GM19193 (cell line): ENCODE data around the gene SPTB.

Source experiments
- POLR2A ChIP-seq: IDR thresholded peaks from 4 replicates; pipeline ENCODE4 v1.6.1; 2011; ENCODE audit not compliant: insufficient read depth, insufficient read length; ENCODE audit errors: extremely low read depth

The SPTB gene

DNA sequence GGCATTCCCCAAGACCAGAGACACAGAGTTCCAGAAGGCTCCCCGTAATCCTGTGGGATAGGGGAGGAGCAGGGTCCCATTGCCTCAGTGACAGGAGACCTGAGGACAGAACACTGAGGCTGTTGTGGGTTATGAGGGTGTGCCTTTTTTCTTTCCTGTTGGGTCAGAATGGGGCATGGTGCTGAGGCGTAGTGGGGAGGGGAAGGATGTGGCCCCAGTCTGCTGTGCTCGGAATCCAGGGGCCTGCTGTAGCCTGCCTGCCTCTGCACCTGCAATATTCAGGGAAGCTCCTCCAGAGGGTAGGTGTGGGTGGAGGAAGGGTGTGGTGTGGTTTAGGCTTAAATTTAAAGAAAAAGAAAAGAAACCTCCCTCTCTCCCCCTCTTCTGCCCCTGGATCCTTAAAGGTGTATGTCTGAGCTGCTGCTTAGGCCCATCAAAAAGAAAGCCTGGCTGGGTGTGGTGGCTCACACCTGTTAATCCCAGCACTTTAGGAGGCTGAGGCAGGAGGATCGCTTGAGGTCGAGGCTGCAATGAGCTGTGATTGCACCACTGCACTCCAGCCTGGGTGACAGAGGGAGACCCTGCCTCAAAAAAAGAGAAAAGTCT lies 156.8 kb downstream of the SPTB start:
- no peak for TF ChIP-seq POLR2A

DNA sequence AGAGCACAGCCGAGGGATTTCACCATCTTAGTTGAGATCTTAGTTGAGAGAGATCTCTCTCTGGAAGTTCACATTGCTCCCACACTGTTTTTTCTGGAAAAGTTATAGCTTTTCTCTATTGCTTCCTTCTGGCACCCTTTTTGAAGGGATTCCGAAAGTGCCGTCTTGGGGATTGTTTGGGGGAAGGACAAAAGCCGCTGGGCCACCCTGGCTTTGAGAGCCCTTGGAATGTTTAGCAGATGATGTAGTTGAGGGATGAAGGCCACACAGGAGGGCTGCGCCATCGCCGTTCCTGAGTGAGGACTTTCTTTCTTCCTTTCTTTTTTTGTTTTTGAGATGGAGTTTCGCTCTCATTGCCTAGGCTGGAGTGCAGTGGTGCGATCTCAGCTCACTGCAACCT lies 157.8 kb downstream of the SPTB start:
- TF ChIP-seq POLR2A = no peak

DNA sequence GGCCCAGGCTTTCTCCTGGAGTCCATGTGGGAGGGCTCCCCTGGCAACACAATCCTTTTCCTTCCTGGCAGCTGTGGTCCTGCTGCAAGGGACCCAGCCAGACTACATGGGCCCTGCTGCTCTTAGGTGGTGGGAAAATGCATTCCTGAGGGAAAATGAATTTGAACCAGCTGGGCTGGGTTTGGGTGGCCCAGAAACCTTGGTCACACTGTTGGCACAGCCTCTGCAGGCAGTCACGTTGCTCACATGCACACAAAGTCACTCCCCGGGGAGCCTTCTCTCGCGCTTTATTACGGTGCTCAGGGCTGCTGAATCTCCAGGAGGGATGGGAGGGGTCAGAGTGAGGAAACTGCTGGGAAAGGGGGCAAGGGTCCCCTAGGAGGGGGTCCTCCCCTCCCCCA lies 158.3 kb downstream of the SPTB start:
- TF ChIP-seq POLR2A = no peak

DNA sequence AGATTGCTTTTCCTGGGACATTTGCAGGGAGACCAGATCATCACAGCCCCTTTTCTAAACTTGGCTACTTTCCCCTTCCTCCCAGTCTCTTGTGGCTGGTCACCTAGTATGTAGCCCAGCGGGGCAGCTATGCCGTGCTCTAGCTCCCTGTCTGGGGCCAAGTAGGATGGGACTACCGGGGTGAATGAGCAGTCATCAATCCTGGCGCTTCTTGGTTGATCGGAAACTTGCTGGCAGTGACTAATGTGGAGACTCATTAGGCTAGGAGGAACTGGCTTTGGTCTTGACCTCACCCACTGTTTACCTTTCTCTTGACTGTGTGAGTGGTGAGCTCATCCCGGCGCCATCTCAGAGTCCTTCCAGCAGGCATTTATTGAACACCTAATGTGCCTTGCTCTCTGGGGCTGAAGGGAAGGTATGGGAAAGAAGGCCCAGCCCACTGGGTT lies 159.6 kb downstream of the SPTB start:
- no peak for TF ChIP-seq POLR2A

DNA sequence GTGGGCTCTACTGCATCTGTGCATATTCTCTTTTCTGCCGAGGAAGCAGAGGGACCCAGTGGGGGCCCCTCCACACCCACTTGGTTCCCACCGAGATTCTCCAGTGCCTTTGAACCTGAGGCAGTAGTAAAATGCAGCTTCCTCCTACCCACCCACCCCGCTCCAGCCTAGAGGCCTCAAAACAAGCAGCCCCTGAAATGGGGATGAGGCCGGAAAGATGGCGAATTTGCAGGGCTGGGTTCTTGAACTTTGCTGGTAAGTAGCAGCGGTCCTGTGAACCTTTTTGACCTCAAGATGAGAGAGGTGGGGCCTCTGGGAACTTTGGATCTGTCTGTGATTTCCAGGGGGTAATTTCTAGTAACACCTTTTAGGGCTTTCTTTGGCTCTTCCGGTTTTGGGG lies 160.1 kb downstream of the SPTB start:
- no peak for TF ChIP-seq POLR2A

DNA sequence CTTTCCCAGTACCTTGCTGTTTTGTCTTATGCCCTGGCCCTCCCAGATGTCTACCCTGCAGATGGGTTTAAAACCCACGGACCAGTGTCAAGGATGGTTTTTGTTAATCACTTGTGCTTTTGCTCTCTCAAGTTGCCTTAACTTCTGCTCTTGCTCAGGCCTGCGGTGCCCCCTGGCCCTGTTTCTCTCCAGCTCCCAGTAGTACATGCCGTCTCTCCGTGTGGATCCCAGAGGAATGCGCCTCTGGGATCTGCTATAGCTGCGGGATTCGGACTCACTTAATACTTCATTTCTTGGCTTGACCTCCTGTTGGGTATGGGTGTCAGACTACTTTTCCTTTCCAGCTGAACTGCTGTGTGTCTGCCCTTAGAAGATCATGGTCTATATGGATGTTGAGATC lies 160.9 kb downstream of the SPTB start:
- TF ChIP-seq POLR2A = no peak

DNA sequence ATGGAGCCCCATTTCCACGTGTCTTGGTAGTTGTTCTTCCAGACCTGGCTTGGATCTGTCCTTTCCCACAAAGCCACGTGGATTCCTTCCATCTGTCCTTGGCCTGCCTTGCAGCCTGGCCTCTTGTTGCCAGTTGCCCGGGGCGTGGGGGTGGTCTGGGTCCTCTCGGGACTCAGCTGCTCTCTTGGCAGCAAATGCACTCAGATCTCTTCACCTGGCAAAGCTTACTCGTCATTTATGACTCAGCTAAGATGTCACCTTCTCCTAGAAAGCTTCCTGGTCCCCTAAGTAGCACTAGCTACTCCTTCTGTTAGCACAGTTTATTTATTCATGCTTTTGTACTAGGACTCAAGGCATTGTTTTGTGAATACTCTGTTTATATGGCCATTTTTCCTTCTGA lies 161.8 kb downstream of the SPTB start:
- TF ChIP-seq POLR2A = no peak

DNA sequence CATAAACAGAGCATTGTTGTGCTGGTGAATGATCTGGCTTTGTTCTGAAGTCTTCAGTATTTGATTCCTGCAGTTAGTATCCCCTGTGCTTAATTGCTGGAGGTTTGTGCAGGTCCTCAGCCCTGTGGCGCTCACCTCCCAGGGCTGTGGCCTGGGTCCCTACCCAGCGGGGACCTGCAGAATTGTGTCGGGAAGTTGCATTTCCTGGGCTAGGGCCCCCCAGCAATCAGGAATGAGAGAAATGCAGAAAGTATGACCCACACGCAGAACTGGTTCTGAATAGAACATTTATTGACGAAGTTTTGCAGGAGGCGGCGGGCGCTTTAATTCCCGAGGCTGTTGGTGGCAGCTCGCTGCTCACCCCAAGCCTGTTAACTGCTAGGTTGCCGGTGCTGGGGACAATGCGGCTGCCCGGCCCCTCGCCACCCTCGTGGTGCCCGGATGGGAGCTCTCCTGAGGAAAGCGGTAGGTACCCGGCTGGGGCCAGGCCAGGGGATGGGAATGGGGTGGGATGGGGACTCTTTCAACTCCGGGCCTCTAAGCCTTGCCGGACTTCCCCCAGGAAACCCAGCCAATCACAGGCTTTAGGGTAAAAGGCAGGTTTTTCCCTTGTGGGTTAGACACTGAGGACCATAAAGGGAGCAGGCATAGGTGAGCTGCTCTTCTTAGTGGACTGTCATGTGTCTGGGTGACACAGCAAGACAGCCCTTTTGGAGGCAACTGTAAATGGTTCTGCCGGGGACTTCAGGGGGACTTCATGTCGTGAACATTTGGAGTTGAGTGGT lies 163.9 kb downstream of the SPTB start:
- no peak for TF ChIP-seq POLR2A

DNA sequence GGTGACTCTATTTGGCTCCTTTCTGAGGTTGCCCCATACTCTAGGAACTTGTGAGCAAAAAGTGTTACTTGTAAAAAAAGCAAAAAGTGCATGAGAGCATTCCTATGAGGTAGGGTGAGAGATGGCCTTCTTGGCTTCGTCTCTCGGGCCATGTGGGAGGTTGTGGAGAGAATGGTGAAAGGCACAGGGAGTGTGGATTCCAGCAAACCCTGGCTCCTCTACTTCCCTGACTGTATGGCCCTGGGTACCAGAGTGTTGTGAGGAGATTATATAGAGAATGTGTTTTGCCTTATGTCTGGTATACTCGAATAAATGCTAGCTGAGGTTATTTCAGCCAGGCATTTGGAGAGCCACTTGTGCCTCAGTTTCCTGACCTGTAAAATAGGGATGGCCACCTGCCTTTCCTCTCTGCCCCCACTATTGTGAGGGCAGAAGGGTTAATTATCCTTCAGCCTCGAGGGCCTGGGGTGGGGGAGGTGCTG lies 164.5 kb downstream of the SPTB start:
- TF ChIP-seq POLR2A = no peak

DNA sequence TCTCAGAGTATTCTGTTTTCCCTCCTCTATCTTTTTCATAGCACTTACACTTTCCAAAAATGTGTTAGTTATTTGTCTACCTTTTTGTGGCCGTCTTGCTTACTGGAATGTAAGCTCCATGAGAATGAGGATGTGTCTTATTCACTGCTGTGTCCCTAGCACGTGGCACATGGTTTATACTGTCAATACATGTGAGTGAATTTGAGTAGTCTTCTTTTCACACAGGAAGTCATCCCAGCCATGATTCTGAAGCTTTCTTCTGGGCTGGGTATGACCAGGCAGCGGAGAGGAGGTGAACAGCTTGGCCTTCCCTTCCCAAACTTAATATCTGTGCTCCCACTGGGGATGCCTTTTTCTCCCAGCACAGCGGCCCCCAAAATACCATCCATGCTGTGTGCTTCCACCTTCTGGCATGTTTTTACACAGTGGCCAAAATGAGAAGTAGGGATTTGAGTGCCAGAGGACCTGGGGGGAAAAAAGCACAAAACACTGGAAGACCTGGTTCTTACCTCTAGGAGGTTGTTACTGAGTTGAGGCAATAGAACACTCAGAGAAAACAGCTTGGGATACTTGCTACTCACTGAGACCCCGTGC lies 165.2 kb downstream of the SPTB start:
- no peak for TF ChIP-seq POLR2A

DNA sequence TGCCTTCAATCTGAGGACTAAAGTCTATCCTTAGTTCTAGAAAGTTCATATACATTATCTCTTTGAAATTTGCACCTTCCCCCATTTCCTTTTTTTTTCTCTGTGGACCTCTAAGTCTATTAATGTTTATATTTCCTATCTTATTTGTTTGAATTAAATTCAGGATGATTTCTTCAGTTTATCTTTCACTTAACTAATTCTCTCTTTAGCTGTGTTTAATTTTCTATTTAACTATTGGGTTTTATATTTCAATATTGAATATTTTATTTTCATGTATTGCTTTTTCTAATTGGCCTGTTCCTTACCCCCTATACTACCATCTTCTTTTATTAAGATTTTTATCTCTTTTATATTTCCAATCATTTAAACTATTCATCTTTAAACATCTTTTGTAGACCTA lies 166.0 kb downstream of the SPTB start:
- no peak for TF ChIP-seq POLR2A

DNA sequence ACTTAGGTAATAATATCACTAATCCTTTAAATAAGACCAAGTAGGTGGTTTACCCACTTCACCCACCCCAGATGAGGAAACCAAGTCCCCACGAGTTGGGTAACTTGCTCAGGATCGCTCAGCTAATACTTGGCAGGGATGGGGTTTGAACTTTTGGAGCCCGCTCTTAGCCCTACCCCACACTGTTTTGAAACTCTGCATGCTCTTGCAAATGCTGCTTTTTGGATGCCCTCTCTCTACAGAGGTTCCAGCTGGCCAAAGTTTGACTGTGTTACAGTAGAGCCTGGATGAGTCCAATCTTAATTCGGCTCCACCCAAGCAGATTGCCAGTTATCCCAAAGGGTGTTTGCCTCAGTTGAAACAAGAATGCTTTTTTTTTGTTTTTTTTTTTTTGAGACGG lies 168.7 kb downstream of the SPTB start:
- TF ChIP-seq POLR2A = no peak

DNA sequence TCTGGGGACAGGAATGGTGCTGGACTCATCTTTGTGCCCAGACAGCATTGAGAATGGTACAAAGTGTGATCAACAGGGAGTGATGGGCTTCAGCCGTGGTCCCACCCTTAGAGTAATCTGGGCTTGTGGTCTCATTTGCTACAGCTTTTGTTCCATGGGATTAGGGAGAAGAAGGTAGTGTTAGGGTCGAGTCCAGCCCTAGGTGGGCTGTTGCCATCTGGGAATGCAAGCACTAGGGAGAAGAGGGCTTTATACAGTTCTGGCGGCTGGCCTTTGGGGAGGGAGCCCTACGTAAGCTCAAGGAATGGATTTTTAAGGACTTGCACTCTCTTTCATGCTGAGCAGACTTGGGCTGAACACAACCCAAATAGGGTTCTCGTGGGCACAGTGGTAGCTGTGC lies 170.6 kb downstream of the SPTB start:
- TF ChIP-seq POLR2A = no peak

DNA sequence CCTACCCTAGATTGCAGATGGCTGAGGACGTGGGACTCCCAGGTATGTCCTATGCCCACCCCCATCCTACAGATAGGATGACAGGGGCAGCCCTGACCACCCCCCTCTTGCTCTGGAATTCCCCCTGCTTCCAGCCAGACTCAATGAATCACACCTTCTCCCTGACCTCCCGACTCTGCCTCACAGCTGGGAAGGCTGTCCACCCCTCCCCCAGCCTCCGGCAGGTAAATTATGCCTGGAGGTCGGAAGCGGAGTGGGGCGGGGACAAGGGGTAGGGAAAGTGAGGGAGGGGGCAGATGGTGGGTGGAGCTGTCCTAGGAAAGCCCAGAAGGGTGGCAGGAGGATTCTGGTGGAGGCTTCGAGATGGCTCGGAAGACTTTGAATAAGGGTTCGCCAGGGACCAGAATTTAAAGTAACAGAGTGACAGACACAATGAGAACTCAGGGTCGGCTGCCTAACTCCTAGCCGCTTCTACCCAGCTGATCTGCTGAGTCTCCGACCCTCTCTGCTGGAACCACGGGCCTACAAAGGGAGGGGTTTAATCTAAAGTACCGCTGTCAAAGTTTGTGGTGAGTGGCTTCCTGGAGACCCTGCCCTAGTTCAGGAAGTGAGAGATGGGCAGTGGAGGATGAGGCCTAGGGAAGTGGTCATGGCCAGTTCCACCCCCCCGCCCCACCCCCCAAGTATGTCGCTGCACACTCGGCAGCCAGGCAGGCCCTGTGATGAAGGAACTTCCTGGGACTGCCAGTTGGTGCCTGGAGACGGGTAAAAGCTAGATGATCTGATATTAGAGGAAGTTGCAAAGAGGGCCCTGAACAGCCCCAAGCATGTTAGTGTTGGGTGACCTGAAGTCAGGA lies 171.3 kb downstream of the SPTB start:
- no peak for TF ChIP-seq POLR2A

DNA sequence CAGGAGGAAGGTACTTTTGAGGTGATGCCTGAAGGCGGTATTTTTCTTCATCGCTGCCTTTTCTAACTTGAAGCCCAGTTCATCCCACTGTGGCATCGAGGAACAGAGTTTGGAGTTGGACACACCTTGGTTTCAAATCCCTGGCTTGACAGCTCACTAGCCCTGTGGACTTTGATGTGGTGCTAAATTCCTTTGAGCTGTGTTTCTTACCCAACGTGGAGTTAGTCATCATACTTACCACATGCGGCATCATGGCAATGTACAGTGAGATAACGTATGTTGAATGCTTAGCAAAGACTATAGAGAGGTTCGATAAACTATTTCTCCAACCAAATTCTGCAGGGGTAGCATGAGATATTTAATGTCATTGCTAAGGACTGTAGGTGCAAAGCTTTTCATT lies 172.0 kb downstream of the SPTB start:
- no peak for TF ChIP-seq POLR2A
